Thoracic aorta (tissue), 2 donors: Measurements from ENCODE around the gene GPR158. TPM values are rescaled to one million over a fixed set of nuclear protein-coding genes. Genes with fewer than 3 reads are reported as not detected.

Source experiments
- ATAC-seq: fragments of 150-250 bp; one replicate; pipeline ENCODE4 v1.8.0; 2017; ENCODE audit warnings: low read depth; ENCODE audit not compliant: insufficient number of reproducible peaks, low FRiP score
- DNase-seq: peaks from one replicate; pipeline ENCODE4 v3.0.0-alpha.2; 2020; ENCODE audit warnings: low spot score
- H3K27ac ChIP-seq, 2 donors: fragments of 200-600 bp; sonication (generic); 1 replicate in 1 of 2; 2 replicates in 1 of 2; pipeline ENCODE4 v1.5.1; 2016; ENCODE audit warnings: mild to moderate bottlenecking in 2 of 2, moderate library complexity in 2 of 2
- H3K27me3 ChIP-seq: fragments of 200-600 bp; sonication (generic); replicated peaks from 2 replicates; pipeline ENCODE4 v1.6.0; 2016; ENCODE audit warnings: mild to moderate bottlenecking; ENCODE audit not compliant: insufficient read depth
- H3K36me3 ChIP-seq: fragments of 200-600 bp; sonication (generic); one replicate; pipeline ENCODE4 v1.5.1; 2016
- H3K4me1 ChIP-seq, 2 donors: fragments of 200-600 bp; sonication (generic); 1 replicate in 1 of 2; 2 replicates in 1 of 2; pipeline versions ENCODE4 v1.5.1 to v1.6.0; 2016; ENCODE audit warnings: low read depth in 2 of 2, mild to moderate bottlenecking in 1 of 2; ENCODE audit not compliant: control insufficient read depth in 1 of 2
- H3K4me3 ChIP-seq: fragments of 200-600 bp; sonication (generic); 2 replicates; pipeline ENCODE4 v1.5.1; 2016; ENCODE audit warnings: mild to moderate bottlenecking
- H3K9me3 ChIP-seq: fragments of 200-600 bp; sonication (generic); 2 replicates; pipeline ENCODE4 v1.5.1; 2016
- total RNA-seq, 2 donors: library from RNA; depleted of rRNA; stranded (reverse); fragments of >200 nt; gene quantifications; one replicate each; pipeline versions ENCODE4 v1.1.0 to v1.2.3, GENCODE V29; 2016
- TF ChIP-seq, protein P1 (sequence below): fragments of 200-600 bp; sonication (generic); IDR thresholded peaks from one replicate; pipeline ENCODE4 v1.5.1; 2019; ENCODE audit warnings: antibody characterized with exemption

Gene GPR158
- total RNA-seq, 2 donors from 2014 or later, result not detected

DNA sequence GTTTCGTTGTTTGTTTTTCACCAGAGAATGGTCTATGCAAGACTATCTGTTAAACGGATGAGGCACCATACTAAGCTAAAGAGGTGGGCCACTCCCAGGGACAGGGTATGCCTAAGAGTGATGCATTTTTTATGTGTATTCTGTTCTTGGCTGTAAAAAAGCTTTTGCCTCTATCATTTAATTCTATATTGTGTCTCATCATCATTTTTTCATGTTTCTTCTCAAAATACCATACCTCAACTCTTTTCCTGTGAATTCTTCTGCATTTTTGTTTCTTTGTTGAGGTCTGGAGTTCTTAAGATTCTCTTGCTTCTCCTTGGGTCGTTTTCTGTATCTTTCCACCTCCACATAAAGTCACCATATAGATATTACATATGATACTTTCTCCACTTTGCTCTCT lies 357.4 kb downstream of the GPR158 start:
- no peaks in the 10 kb centered on the region for H3K27me3 ChIP-seq
- no peak for ATAC-seq
- no peak overlapping the region for H3K4me3 ChIP-seq

DNA sequence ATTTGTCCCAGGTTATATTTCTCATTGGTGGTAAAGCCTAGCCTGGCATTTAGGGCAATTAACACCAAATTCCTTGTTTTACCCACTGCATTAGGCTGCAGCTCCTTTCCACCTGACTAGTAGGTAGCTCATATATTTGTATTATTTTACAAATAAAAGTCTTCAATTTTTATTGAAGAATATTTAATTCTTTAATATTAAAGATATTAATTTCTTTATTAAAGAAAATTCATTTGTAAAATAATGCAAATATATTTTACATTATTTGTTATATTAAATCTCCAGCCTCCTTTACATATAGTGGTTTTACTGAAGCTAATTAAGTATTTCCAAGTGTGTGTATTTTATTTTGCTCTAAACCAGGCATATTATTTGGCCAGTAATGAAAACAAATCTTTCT lies 361.2 kb downstream of the GPR158 start:
- TF ChIP-seq, protein P1, sequence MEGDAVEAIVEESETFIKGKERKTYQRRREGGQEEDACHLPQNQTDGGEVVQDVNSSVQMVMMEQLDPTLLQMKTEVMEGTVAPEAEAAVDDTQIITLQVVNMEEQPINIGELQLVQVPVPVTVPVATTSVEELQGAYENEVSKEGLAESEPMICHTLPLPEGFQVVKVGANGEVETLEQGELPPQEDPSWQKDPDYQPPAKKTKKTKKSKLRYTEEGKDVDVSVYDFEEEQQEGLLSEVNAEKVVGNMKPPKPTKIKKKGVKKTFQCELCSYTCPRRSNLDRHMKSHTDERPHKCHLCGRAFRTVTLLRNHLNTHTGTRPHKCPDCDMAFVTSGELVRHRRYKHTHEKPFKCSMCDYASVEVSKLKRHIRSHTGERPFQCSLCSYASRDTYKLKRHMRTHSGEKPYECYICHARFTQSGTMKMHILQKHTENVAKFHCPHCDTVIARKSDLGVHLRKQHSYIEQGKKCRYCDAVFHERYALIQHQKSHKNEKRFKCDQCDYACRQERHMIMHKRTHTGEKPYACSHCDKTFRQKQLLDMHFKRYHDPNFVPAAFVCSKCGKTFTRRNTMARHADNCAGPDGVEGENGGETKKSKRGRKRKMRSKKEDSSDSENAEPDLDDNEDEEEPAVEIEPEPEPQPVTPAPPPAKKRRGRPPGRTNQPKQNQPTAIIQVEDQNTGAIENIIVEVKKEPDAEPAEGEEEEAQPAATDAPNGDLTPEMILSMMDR, result no peak

More for the DNA sequence above, 357.4 kb downstream of the GPR158 start:
- no peak for DNase-seq
- Histone ChIP-seq H3K27ac (no peak overlapping the region), H3K4me1 (no peaks in the 10 kb centered on the region), H3K36me3 (no peaks in the 10 kb centered on the region), H3K9me3 (no peaks in the 10 kb centered on the region)
- TF ChIP-seq, protein P1, result no peak

DNA sequence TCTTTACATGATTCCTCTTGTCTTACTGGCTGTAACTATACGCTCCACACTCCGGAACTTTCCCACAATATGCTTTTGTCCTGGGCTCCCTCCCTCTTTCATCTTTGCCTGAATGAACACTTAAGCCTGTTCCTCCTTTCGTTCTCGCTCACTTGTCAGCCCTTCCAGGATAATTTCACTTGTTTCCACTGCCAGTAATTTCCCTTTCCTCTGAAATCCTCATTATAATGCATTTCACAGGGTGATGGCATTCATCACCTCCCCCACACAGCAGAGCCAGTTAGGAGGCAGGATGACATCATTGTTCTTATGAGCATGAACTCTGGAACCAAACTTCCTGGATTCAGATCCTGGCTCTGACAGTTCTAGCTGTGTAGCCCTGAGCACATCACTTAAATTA lies 372.6 kb downstream of the GPR158 start:
- no peak for ATAC-seq
- H3K27ac ChIP-seq, result no peak overlapping the region
- no peaks in the 10 kb centered on the region for H3K36me3 ChIP-seq

More for the DNA sequence above, 361.2 kb downstream of the GPR158 start:
- DNase-seq (no peak), ATAC-seq (no peak)
- no peaks in the 10 kb centered on the region for H3K9me3 ChIP-seq
- H3K4me3 ChIP-seq, result no peak overlapping the region
- no peaks in the 10 kb centered on the region for H3K36me3 ChIP-seq
- no peaks in the 10 kb centered on the region for H3K27me3 ChIP-seq
- no peak overlapping the region for H3K27ac ChIP-seq
- no peaks in the 10 kb centered on the region for H3K4me1 ChIP-seq

DNA sequence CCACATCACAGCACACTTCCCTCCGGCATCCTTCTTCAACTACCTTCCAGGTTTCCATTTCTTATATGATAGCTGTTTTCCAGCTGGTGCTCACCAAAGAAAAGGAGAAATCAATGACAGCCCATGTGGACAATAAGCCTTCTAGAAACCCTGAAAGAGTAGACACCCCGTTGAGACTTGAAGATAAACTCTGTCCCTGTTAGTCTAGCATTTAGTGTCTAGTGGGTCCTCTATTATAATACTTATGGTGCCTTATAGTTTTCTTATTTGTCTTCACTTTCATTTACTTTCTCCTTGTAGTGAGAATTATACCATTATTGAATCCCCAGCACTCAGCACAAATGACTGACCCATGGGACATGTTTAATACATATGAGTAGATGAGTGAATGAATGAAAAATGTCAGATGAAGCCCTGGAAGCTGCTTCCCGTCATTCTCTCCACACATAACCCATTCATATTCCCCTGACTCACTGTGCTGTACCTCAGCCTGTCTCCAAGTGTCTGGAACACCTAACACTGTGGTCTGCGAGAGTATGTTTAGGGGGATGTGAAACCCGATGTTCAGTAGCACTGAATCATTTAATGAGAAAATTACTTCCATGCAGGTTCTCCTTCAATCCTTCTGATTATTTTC lies 377.6 kb downstream of the GPR158 start:
- ATAC-seq (no peak), DNase-seq (no peak)
- Histone ChIP-seq H3K36me3 (no peaks in the 10 kb centered on the region), H3K9me3 (no peaks in the 10 kb centered on the region), H3K4me1 (no peaks in the 10 kb centered on the region), H3K27me3 (no peaks in the 10 kb centered on the region), H3K4me3 (no peak overlapping the region), H3K27ac (no peak overlapping the region)
- TF ChIP-seq, protein P1, result no peak

More for the DNA sequence above, 372.6 kb downstream of the GPR158 start:
- TF ChIP-seq, protein P1, result no peak
- H3K27me3 ChIP-seq, result no peaks in the 10 kb centered on the region
- H3K9me3 ChIP-seq, result no peaks in the 10 kb centered on the region
- no peaks in the 10 kb centered on the region for H3K4me1 ChIP-seq
- no peak for DNase-seq
- H3K4me3 ChIP-seq, result no peak overlapping the region

DNA sequence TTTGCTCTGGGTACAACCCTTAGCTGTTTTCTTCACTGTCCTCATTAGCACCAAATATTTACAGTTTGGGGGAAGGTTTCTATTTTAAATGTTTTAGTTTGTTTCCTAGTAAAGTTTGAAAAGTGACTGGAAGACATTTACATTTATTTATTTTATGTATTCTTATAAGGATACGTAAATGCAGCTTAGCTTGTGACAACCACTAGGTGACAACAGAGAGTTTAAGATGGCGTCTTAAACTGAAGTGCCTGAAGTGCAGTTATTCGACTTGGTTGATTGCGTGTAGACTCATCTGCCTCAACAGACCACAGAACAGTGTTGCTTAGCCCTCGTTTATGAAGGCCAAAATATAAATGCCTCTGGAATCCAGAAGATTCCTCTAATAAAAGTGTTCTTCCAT lies 381.1 kb downstream of the GPR158 start:
- TF ChIP-seq, protein P1, result no peak
- no peak for ATAC-seq
- no peaks in the 10 kb centered on the region for H3K36me3 ChIP-seq
- H3K27me3 ChIP-seq, result no peaks in the 10 kb centered on the region
- DNase-seq, result no peak
- no peak overlapping the region for H3K27ac ChIP-seq
- H3K9me3 ChIP-seq, result no peaks in the 10 kb centered on the region
- H3K4me1 ChIP-seq, result no peaks in the 10 kb centered on the region
- no peak overlapping the region for H3K4me3 ChIP-seq
